ENCODE data around the gene IL12B.

- TF ChIP-seq CTCF (optimal IDR thresholded peaks at IDR 0.05 in 1 of 3, IDR thresholded peaks at IDR 0.05 in 1 of 3, conservative IDR thresholded peaks at IDR 0.05 in 1 of 3; ENCODE audit: extremely low read depth in 1 of 3, insufficient read depth in 2 of 3, low read length in 3 of 3) = no peak
- no peak for TF ChIP-seq EZH2 (IDR thresholded peaks at IDR 0.05; ENCODE audit: low read length)
These were observed 11.6 kb upstream of the IL12B start for GRCh38 chr5:159341906-159342310.
